Fibroblast of pulmonary artery (primary cell): ENCODE measurements around the gene PLEKHA1.

Experiments
- DNase-seq: peaks from one replicate; pipeline ENCODE4 v3.0.0-alpha.2; 2010; ENCODE audit warnings: low read depth
- H3K4me3 ChIP-seq: replicated peaks from 2 replicates; pipeline ENCODE4 v1.5.1; 2011; ENCODE audit warnings: low read depth, mild to moderate bottlenecking, control low read depth, low read length, moderate library complexity
- CTCF ChIP-seq: IDR thresholded peaks from 2 replicates; pipeline ENCODE4 v1.5.1; 2011; ENCODE audit warnings: mild to moderate bottlenecking, control low read depth, low read length, inconsistent platforms; ENCODE audit errors: missing control alignments

PLEKHA1 gene

GRCh38 chr10:122461729-122462532 lies 87.4 kb downstream of the PLEKHA1 start:
- DNase-seq, result no peak
- H3K4me3 ChIP-seq, result peak overlapping the region; percentile 72
- TF ChIP-seq CTCF, result no peak

- H3K4me3 ChIP-seq, result peak overlapping the region; percentile 72
- peak; percentile 41 for DNase-seq
- TF ChIP-seq CTCF, result no peak
These were observed 88.3 kb downstream of the PLEKHA1 start for GRCh38 chr10:122462533-122463465.

- no peak for TF ChIP-seq CTCF
- H3K4me3 ChIP-seq, result peak overlapping the region; percentile 72
- DNase-seq, result no peak
These were observed 89.2 kb downstream of the PLEKHA1 start for GRCh38 chr10:122463466-122464249.

GRCh38 chr10:122464250-122464510 lies 89.7 kb downstream of the PLEKHA1 start:
- no peak overlapping the region for H3K4me3 ChIP-seq
- no peak for DNase-seq
- TF ChIP-seq CTCF, result no peak

GRCh38 chr10:122464586-122464985 lies 90.1 kb downstream of the PLEKHA1 start:
- no peak for TF ChIP-seq CTCF
- DNase-seq, result no peak
- no peak overlapping the region for H3K4me3 ChIP-seq

- no peak overlapping the region for H3K4me3 ChIP-seq
- no peak for DNase-seq
- no peak for TF ChIP-seq CTCF
These were observed 91.0 kb downstream of the PLEKHA1 start for GRCh38 chr10:122465401-122466040.
